Activated CD4-positive, alpha-beta T cell treated with anti-CD3 and anti-CD28 coated beads for 1 hour (primary cell): Measurements from ENCODE around the gene OPN5.

Source experiments
- DNase-seq: peaks from one replicate; pipeline ENCODE4 v3.0.0-alpha.2; 2020

OPN5 gene

GRCh38 chr6:47865206-47865605 lies 83.4 kb downstream of the OPN5 start:
- no peak for DNase-seq

GRCh38 chr6:47875593-47875992 lies 93.8 kb downstream of the OPN5 start:
- no peak for DNase-seq
